ENCODE data around the gene STK25. TPM values are rescaled to one million over a fixed set of nuclear protein-coding genes. Genes with fewer than 3 reads are reported as not detected.
A peak's percentile ranks its signal among the peaks of the same experiment; 100 is the strongest.

The STK25 gene
- total RNA-seq, 1 donor from 2014 or later = 296 TPM

GRCh38 chr2:241498115-241499070 lies 10.0 kb downstream of the STK25 start:
- TF ChIP-seq, protein P1, sequence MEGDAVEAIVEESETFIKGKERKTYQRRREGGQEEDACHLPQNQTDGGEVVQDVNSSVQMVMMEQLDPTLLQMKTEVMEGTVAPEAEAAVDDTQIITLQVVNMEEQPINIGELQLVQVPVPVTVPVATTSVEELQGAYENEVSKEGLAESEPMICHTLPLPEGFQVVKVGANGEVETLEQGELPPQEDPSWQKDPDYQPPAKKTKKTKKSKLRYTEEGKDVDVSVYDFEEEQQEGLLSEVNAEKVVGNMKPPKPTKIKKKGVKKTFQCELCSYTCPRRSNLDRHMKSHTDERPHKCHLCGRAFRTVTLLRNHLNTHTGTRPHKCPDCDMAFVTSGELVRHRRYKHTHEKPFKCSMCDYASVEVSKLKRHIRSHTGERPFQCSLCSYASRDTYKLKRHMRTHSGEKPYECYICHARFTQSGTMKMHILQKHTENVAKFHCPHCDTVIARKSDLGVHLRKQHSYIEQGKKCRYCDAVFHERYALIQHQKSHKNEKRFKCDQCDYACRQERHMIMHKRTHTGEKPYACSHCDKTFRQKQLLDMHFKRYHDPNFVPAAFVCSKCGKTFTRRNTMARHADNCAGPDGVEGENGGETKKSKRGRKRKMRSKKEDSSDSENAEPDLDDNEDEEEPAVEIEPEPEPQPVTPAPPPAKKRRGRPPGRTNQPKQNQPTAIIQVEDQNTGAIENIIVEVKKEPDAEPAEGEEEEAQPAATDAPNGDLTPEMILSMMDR (IDR thresholded peaks at IDR 0.05; ENCODE audit: unreplicated experiment) = no peak
- no peaks in the 10 kb centered on the region for H3K4me1 Mint-ChIP-seq (ENCODE audit: unreplicated experiment)
- H3K4me3 Mint-ChIP-seq (ENCODE audit: unreplicated experiment) = no peak overlapping the region
- H3K36me3 Mint-ChIP-seq (ENCODE audit: low read depth, unreplicated experiment) = peaks cover 14% of the 10 kb centered on the region
- no peak for DNase-seq (ENCODE audit: low spot score)
- H3K27me3 Mint-ChIP-seq (ENCODE audit: unreplicated experiment) = peaks cover 11% of the 10 kb centered on the region
- H3K9me3 Mint-ChIP-seq (ENCODE audit: unreplicated experiment) = no peaks in the 10 kb centered on the region
- H3K27ac Mint-ChIP-seq (ENCODE audit: unreplicated experiment) = no peak overlapping the region

DNA sequence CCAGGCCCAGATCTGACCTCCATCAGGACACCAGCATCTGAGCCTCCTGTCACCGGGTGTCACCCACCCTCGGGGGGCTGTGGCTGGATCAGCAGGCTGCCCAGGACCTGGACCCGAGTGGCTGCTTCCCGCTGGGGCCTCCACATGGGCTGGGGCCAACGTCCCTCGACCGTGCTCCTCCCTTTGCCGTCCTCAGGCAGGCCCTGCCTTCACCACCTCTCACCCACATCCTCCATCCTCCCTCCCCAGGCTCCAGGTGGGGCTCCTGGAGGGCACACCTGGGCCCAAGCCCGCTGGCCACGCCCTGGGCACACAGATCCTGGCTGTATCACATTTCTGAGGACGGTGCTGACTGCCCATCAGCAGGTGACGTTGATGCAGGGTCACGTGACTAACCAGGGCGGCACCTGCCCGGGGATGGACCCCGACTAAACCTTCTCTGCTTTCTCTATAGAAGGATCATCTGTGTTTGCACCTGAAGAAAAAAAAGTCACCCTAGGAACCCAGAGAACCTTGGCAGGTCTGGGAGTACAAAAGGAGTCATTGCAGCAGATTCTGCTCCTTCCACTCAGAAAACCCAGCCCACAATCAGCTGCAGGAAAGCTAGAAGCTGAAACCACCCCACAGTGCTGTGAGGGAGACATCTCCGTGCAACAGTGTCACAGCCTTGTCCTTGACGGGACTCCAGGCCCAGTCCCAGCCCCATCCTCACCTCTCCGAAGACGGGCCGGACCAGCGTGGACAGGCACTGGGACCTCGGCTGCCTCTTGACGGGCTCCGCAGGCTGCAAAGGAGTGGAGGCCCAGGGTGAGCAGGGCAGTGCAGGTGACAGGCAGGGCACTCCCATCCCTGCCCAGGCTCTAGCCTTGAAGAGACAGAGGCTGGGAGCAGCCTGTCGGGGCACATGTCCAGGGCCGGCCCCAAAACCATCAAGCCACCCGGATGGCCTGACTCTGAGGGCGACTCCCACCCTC lies 11.2 kb downstream of the STK25 start:
- Mint-ChIP-seq H3K4me3 (ENCODE audit: unreplicated experiment) (no peak overlapping the region), H3K27ac (ENCODE audit: unreplicated experiment) (no peak overlapping the region), H3K9me3 (ENCODE audit: unreplicated experiment) (no peaks in the 10 kb centered on the region), H3K36me3 (ENCODE audit: low read depth, unreplicated experiment) (peaks cover 21% of the 10 kb centered on the region), H3K4me1 (ENCODE audit: unreplicated experiment) (no peaks in the 10 kb centered on the region), H3K27me3 (ENCODE audit: unreplicated experiment) (peaks cover 14% of the 10 kb centered on the region)
- TF ChIP-seq, protein P1 (IDR thresholded peaks at IDR 0.05; ENCODE audit: unreplicated experiment) = no peak
- no peak for DNase-seq (ENCODE audit: low spot score)

- TF ChIP-seq, protein P1 (IDR thresholded peaks at IDR 0.05; ENCODE audit: unreplicated experiment) = no peak
- H3K27ac Mint-ChIP-seq (ENCODE audit: unreplicated experiment) = peak overlapping the region; percentile 24
- H3K4me1 Mint-ChIP-seq (ENCODE audit: unreplicated experiment) = no peaks in the 10 kb centered on the region
- H3K27me3 Mint-ChIP-seq (ENCODE audit: unreplicated experiment) = peaks cover 14% of the 10 kb centered on the region
- no peak for DNase-seq (ENCODE audit: low spot score)
- H3K4me3 Mint-ChIP-seq (ENCODE audit: unreplicated experiment) = peak overlapping the region; percentile 47
- H3K9me3 Mint-ChIP-seq (ENCODE audit: unreplicated experiment) = no peaks in the 10 kb centered on the region
- peaks cover 14% of the 10 kb centered on the region for H3K36me3 Mint-ChIP-seq (ENCODE audit: low read depth, unreplicated experiment)
These were observed 12.2 kb downstream of the STK25 start for GRCh38 chr2:241496003-241496707.

DNA sequence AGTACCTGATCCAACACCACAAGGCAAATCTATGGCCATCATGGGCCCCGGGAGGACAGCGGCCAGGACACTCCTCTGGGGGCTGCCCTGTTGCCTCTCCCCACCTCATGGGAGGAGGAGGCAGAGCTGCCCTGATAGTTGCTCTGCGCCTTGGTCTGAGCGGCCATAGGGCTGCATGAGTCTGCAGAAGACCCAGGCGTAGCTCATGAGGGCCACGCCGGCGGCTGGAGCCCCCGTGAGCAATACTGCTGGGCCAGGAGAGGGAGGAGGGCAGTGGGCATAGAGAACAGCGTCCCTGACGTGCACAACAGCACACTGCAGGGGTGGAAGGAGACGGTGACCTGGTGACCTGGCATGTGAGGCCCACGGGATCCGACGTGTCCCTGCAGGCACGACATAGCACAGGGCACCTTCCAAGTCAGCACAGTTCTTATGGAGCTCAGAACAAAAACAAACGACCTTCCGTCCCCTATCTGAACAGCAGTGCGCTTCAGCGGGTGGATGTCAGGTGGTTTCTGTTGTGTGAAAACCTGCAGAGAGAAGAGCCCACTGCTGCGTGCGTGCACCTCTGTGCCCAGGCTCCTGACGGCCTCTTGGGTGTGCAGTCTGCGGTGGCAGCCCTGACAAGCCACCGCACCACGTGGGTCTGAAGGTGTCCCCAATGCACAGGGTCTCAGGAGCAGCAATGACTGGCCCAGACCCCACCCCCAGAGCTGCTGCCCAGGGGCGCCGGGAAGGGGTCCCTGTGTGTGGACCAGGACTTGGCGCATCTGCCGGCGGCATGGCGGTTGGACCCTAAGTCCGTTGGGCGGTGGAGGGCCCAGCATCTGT lies 13.0 kb downstream of the STK25 start:
- peaks cover 14% of the 10 kb centered on the region for H3K36me3 Mint-ChIP-seq (ENCODE audit: low read depth, unreplicated experiment)
- DNase-seq (ENCODE audit: low spot score) = no peak
- H3K27ac Mint-ChIP-seq (ENCODE audit: unreplicated experiment) = no peak overlapping the region
- H3K4me3 Mint-ChIP-seq (ENCODE audit: unreplicated experiment) = no peak overlapping the region
- peaks cover 12% of the 10 kb centered on the region for H3K27me3 Mint-ChIP-seq (ENCODE audit: unreplicated experiment)
- TF ChIP-seq, protein P1 (IDR thresholded peaks at IDR 0.05; ENCODE audit: unreplicated experiment) = no peak
- no peaks in the 10 kb centered on the region for H3K9me3 Mint-ChIP-seq (ENCODE audit: unreplicated experiment)
- no peaks in the 10 kb centered on the region for H3K4me1 Mint-ChIP-seq (ENCODE audit: unreplicated experiment)

Data from endothelial cell (in vitro differentiated cells).